ENCODE results near the gene SLC9A1.

DNA sequence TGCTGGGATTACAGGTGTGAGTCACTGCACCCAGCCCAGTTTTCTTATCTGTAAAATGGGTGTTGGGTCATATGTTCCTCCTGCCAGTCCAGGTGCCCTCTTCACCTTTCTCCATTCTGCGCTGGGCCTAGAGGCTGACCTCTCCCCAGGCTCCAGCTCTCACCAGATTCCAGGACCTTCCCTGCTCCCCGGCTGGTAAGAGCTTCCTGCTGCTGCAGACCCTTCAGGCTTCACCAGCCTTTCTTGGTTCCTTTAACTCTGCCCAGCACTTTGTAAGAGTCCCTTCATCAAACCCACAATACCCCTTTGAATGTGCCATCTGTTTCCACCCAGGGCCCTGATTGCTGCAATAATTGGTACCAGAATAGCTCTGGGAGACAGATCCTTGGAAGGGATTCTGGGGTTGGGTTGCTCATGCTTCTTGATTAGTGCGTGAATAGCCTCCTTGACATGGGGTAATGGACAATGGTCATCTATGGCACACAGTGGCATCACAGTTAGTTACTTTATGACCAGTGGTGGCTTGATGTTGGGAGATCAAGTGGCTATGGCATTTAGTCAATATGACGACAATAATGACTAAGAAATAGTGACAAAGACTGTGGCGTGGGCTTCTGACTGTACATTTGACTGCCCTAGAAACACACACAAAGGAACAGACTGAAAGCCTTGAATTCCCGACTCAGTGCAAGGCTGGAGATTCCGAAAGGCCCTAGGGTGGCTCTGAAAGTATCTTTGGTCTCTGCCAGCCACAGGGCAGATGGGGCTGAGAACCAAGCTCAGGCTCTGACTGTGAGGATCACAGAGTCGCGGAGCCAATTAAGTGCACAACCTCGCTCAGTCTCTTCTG, 67.3 kb downstream of the SLC9A1 start:
- TF ChIP-seq ZFP30 (CRISPR knock-in tag; IDR thresholded peaks at IDR 0.05) (no peak), PPARA (CRISPR knock-in tag; IDR thresholded peaks at IDR 0.05; ENCODE audit: borderline replicate concordance) (no peak), GLIS3 (CRISPR knock-in tag; IDR thresholded peaks at IDR 0.05) (no peak), ZFP3 (CRISPR knock-in tag; IDR thresholded peaks at IDR 0.05) (no peak), OSR1 (CRISPR knock-in tag; IDR thresholded peaks at IDR 0.05) (no peak), ZNF565 (CRISPR knock-in tag; conservative IDR thresholded peaks at IDR 0.05; ENCODE audit: low read depth) (no peak), ISL1 (CRISPR knock-in tag; IDR thresholded peaks at IDR 0.05) (no peak)
- TF ChIP-seq, protein P1, sequence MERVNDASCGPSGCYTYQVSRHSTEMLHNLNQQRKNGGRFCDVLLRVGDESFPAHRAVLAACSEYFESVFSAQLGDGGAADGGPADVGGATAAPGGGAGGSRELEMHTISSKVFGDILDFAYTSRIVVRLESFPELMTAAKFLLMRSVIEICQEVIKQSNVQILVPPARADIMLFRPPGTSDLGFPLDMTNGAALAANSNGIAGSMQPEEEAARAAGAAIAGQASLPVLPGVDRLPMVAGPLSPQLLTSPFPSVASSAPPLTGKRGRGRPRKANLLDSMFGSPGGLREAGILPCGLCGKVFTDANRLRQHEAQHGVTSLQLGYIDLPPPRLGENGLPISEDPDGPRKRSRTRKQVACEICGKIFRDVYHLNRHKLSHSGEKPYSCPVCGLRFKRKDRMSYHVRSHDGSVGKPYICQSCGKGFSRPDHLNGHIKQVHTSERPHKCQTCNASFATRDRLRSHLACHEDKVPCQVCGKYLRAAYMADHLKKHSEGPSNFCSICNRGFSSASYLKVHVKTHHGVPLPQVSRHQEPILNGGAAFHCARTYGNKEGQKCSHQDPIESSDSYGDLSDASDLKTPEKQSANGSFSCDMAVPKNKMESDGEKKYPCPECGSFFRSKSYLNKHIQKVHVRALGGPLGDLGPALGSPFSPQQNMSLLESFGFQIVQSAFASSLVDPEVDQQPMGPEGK (CRISPR knock-in tag; IDR thresholded peaks at IDR 0.05; ENCODE audit: borderline replicate concordance): no peak
- TF ChIP-seq, protein P2, sequence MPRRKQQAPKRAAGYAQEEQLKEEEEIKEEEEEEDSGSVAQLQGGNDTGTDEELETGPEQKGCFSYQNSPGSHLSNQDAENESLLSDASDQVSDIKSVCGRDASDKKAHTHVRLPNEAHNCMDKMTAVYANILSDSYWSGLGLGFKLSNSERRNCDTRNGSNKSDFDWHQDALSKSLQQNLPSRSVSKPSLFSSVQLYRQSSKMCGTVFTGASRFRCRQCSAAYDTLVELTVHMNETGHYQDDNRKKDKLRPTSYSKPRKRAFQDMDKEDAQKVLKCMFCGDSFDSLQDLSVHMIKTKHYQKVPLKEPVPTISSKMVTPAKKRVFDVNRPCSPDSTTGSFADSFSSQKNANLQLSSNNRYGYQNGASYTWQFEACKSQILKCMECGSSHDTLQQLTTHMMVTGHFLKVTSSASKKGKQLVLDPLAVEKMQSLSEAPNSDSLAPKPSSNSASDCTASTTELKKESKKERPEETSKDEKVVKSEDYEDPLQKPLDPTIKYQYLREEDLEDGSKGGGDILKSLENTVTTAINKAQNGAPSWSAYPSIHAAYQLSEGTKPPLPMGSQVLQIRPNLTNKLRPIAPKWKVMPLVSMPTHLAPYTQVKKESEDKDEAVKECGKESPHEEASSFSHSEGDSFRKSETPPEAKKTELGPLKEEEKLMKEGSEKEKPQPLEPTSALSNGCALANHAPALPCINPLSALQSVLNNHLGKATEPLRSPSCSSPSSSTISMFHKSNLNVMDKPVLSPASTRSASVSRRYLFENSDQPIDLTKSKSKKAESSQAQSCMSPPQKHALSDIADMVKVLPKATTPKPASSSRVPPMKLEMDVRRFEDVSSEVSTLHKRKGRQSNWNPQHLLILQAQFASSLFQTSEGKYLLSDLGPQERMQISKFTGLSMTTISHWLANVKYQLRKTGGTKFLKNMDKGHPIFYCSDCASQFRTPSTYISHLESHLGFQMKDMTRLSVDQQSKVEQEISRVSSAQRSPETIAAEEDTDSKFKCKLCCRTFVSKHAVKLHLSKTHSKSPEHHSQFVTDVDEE (CRISPR knock-in tag; IDR thresholded peaks at IDR 0.05): no peak
- TF ChIP-seq, protein P3, sequence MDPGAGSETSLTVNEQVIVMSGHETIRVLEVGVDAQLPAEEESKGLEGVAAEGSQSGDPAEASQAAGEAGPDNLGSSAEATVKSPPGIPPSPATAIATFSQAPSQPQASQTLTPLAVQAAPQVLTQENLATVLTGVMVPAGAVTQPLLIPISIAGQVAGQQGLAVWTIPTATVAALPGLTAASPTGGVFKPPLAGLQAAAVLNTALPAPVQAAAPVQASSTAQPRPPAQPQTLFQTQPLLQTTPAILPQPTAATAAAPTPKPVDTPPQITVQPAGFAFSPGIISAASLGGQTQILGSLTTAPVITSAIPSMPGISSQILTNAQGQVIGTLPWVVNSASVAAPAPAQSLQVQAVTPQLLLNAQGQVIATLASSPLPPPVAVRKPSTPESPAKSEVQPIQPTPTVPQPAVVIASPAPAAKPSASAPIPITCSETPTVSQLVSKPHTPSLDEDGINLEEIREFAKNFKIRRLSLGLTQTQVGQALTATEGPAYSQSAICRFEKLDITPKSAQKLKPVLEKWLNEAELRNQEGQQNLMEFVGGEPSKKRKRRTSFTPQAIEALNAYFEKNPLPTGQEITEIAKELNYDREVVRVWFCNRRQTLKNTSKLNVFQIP (CRISPR knock-in tag; IDR thresholded peaks at IDR 0.05; ENCODE audit: borderline replicate concordance, low read depth): no peak

All from SK-N-SH treated with all-trans-retinoic acid at 6 μM for 48 hours (cell line).